Frontal cortex (tissue), 4 donors: Measurements from ENCODE around the gene FRMD8. TPM values are rescaled to one million over a fixed set of nuclear protein-coding genes. Genes with fewer than 3 reads are reported as not detected.

Experiments used
- DNase-seq, 2 donors: peaks; one replicate each; pipeline ENCODE4 v3.0.0; 2012; ENCODE audit warnings: low spot score in 2 of 2
- FAIRE-seq: peaks from 2 replicates; lab custom pipeline; 2012; peaks lifted over from hg19 to GRCh38; lab: Jason Lieb, UNC
- total RNA-seq: library from RNA; depleted of rRNA; stranded (reverse); fragments of >200 nt; gene quantifications from one replicate; pipeline ENCODE4 v1.2.3, GENCODE V29; 2014
- donor health status: control.
- donor health status: control.
- donor health status: control.

Gene FRMD8
- total RNA-seq, 1 donor from 2014 or later: 8.2 TPM

- DNase-seq (no peak), FAIRE-seq (no peak)
Measured at GRCh38 chr11:65431451-65432099, 45.1 kb downstream of the FRMD8 start.

- FAIRE-seq (no peak), DNase-seq (no peak)
Measured at GRCh38 chr11:65432100-65432650, 45.7 kb downstream of the FRMD8 start.

GRCh38 chr11:65432686-65433582 lies 46.5 kb downstream of the FRMD8 start:
- FAIRE-seq (no peak), DNase-seq (no peak)

GRCh38 chr11:65433657-65434056 lies 47.2 kb downstream of the FRMD8 start:
- FAIRE-seq (no peak), DNase-seq (no peak)

GRCh38 chr11:65434057-65434666 lies 47.7 kb downstream of the FRMD8 start:
- FAIRE-seq (no peak), DNase-seq (no peak)

GRCh38 chr11:65434667-65435410 lies 48.4 kb downstream of the FRMD8 start:
- DNase-seq (no peak), FAIRE-seq (no peak)

- FAIRE-seq (no peak), DNase-seq (no peak)
Measured at GRCh38 chr11:65435411-65435931, 49.0 kb downstream of the FRMD8 start.

GRCh38 chr11:65435981-65436411 lies 49.6 kb downstream of the FRMD8 start:
- FAIRE-seq (no peak), DNase-seq (no peak)

- FAIRE-seq (no peak), DNase-seq (no peak)
Measured at GRCh38 chr11:65436412-65437032, 50.1 kb downstream of the FRMD8 start.

- FAIRE-seq (no peak), DNase-seq (no peak)
Measured at GRCh38 chr11:65437436-65438227, 51.2 kb downstream of the FRMD8 start.

- no peak for FAIRE-seq
- no peak for DNase-seq
Measured at GRCh38 chr11:65438257-65439151, 52.1 kb downstream of the FRMD8 start.

GRCh38 chr11:65439331-65440181 lies 53.1 kb downstream of the FRMD8 start:
- FAIRE-seq (no peak), DNase-seq (no peak)

GRCh38 chr11:65440831-65441499 lies 54.5 kb downstream of the FRMD8 start:
- DNase-seq: no peak

GRCh38 chr11:65442842-65443331 lies 56.5 kb downstream of the FRMD8 start:
- FAIRE-seq (no peak), DNase-seq (no peak)

More at GRCh38 chr11:65440831-65441499, 54.5 kb downstream of the FRMD8 start:
- no peak for FAIRE-seq

- no peak for FAIRE-seq
- no peak for DNase-seq
Measured at GRCh38 chr11:65444314-65445051, 58.0 kb downstream of the FRMD8 start.
